Measurements from ENCODE around the gene TEDDM1.
"Not testable (repeated sequence)": the region's sequence is repeated elsewhere in the genome, so short reads cannot be mapped to it uniquely, and the experiment has no call there.

Gene TEDDM1

GRCh38 chr1:182381962-182382819 lies 18.3 kb downstream of the TEDDM1 start:
- Mint-ChIP-seq H3K4me1 (ENCODE audit: low read depth) (no peaks in the 10 kb centered on the region), H3K9me3 (no peaks in the 10 kb centered on the region), H3K27me3 (ENCODE audit: low read depth) (peaks cover 1% of the 10 kb centered on the region), H3K27ac (no peak overlapping the region), H3K36me3 (ENCODE audit: low read depth) (peaks cover 39% of the 10 kb centered on the region), H3K4me3 (no peak overlapping the region)
- DNase-seq (ENCODE audit: low spot score), result no peak

DNA sequence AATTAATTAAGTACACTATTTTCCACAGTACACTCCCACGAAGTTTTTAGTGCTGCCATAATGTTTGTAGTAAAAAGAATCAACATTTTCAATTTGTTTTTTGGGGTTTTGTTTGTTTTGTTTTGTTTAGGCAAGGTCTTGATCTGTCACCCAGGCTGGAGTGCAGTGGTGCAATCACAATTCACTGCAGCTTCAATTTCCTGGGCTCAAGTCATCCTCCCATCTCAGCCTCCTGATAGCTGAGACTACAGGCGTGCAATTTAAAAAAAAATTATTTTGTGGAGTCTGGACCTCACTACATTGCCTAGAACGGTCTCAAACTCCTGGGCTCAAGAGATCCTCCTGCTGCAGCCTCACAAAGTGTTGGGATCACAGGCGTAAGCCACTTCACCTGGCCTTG lies 20.3 kb downstream of the TEDDM1 start:
- Mint-ChIP-seq H3K9me3 (no peaks in the 10 kb centered on the region), H3K27ac (no peak overlapping the region), H3K4me1 (ENCODE audit: low read depth) (no peaks in the 10 kb centered on the region), H3K36me3 (ENCODE audit: low read depth) (peaks cover 21% of the 10 kb centered on the region), H3K4me3 (no peak overlapping the region), H3K27me3 (ENCODE audit: low read depth) (peaks cover 1% of the 10 kb centered on the region)
- no peak for DNase-seq (ENCODE audit: low spot score)

DNA sequence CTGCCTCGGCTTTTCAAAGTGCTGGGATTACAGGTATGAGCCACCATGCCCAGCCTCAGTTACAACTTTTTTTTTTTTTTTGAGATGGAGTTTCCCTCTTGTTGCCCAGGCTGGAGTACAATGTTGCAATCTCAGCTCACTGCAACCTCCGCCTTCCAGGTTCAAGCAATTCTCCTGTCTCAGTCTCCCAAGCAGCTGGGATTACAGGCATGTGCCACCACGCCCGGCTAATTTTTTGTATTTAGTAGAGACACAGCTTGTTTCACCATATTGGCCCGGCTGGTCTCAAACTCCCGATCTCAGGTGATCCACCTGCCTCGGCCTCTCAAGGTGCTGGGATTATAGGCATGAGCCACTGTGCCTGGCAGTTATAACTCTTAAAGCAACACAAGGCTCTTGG lies 20.7 kb downstream of the TEDDM1 start:
- not testable (repeated sequence) for H3K27ac Mint-ChIP-seq; DNase-seq (ENCODE audit: low spot score); H3K27me3 Mint-ChIP-seq (ENCODE audit: low read depth); H3K4me1 Mint-ChIP-seq (ENCODE audit: low read depth); H3K9me3 Mint-ChIP-seq; H3K4me3 Mint-ChIP-seq
- peaks cover 20% of the 10 kb centered on the region for H3K36me3 Mint-ChIP-seq (ENCODE audit: low read depth)

- H3K4me3 Mint-ChIP-seq, result no peak overlapping the region
- H3K4me1 Mint-ChIP-seq (ENCODE audit: low read depth), result no peaks in the 10 kb centered on the region
- H3K36me3 Mint-ChIP-seq (ENCODE audit: low read depth), result peaks cover 1% of the 10 kb centered on the region
- no peaks in the 10 kb centered on the region for H3K9me3 Mint-ChIP-seq
- no peak overlapping the region for H3K27ac Mint-ChIP-seq
- peaks cover 10% of the 10 kb centered on the region for H3K27me3 Mint-ChIP-seq (ENCODE audit: low read depth)
- DNase-seq (ENCODE audit: low spot score), result no peak
These were observed 23.4 kb downstream of the TEDDM1 start for GRCh38 chr1:182376936-182377574.

DNA sequence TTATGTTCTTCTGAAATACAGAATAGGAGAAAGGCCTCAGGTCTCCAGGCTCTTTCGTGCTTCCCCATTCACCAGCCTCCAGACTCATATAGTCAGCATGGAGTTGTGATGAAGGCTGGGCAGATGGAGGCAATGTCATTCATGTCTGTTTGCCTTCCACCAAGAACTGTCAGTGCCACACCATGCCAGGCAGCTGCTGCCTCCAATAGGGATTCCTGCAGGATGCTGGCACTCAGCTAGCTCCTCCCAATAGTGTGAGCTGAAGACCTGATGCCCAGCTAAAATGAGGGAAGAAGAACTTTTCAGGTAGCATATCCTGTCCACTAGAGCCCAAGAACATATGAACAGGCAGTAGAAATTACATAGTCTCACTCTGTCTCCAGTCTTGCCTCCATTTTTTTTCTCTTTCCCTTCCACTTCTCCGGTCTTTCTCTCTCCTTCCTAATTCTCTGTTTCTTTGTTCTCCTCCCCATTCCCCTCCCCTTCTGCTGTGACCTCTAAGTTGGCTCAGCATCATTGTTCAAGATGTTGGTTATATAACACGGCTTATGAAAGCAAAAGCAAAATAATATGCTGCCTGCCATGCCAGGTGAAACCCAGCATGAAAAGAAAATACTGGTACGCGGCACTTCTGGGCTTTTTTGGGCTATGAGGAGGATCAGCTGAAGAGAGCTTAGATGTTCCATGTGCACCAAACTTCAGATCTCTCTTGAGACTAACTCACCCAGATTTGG lies 26.2 kb downstream of the TEDDM1 start:
- Mint-ChIP-seq H3K36me3 (ENCODE audit: low read depth) (no peaks in the 10 kb centered on the region), H3K27ac (no peak overlapping the region), H3K9me3 (no peaks in the 10 kb centered on the region), H3K4me1 (ENCODE audit: low read depth) (no peaks in the 10 kb centered on the region), H3K4me3 (no peak overlapping the region), H3K27me3 (ENCODE audit: low read depth) (peaks cover 10% of the 10 kb centered on the region)
- no peak for DNase-seq (ENCODE audit: low spot score)

DNA sequence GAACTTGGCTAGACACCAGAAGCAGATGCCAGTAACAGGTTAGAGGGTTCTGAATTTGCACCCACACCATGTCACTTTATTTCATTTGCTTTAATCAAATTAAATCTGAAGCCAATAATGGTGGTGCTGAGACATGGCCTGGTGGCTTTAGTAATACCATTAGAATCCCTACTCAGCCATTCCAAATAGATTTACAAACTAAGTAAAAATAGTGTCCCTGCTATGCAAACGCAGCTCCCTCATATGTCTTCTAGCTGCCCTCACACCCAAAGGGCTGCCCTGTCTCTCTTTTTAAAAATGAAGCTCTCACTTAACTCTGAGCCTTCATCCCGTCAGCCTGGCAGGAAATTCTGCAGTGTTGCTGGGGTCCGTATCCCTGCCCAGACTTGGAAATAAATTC lies 29.9 kb downstream of the TEDDM1 start:
- no peak overlapping the region for H3K27ac Mint-ChIP-seq

DNA sequence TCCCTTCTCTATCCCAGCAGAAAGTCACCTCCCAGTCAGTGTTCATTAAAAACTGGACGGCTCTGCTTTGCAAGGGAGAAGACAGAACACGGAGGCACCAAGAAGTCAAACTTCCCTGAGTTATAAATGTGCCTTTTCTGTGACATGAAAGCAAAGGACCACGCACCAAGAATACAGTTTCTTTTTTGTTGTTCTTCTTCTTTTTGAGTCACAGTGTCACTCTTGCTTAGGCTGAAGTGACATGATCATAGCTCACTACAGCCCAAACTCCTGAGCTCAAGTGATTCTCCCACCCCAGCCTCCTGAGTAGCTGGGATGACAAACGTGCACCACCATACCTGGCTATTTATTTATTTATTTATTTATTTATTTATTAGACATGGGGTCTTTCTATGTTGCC lies 31.6 kb downstream of the TEDDM1 start:
- H3K4me3 Mint-ChIP-seq, result no peak overlapping the region
- no peak for DNase-seq (ENCODE audit: low spot score)
- no peaks in the 10 kb centered on the region for H3K9me3 Mint-ChIP-seq
- H3K36me3 Mint-ChIP-seq (ENCODE audit: low read depth), result no peaks in the 10 kb centered on the region
- no peak overlapping the region for H3K27ac Mint-ChIP-seq
- H3K4me1 Mint-ChIP-seq (ENCODE audit: low read depth), result no peaks in the 10 kb centered on the region
- peaks cover 19% of the 10 kb centered on the region for H3K27me3 Mint-ChIP-seq (ENCODE audit: low read depth)

More for the DNA sequence above, 29.9 kb downstream of the TEDDM1 start:
- no peaks in the 10 kb centered on the region for H3K4me1 Mint-ChIP-seq (ENCODE audit: low read depth)
- no peak overlapping the region for H3K4me3 Mint-ChIP-seq
- no peaks in the 10 kb centered on the region for H3K36me3 Mint-ChIP-seq (ENCODE audit: low read depth)
- DNase-seq (ENCODE audit: low spot score), result no peak
- no peaks in the 10 kb centered on the region for H3K9me3 Mint-ChIP-seq
- peaks cover 23% of the 10 kb centered on the region for H3K27me3 Mint-ChIP-seq (ENCODE audit: low read depth)

DNA sequence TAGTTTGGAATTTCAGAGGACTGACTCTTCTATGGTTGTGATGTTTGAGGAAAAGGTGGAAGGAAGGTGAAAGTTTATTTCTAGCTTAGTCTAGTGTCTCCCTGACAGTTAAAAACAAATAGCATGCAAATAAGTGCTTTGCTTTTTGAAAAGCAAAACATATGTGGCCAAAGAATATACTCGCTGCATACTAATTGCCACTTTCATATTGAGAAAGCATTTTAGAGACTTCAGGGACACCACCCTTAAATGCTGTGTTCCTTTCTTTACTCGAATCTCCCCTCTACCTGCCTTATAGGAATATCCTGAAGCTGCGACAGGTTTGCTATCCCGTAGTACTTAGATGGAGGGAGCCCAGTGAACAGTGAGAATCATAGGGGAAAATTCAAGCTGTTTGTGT lies 32.1 kb downstream of the TEDDM1 start:
- no peaks in the 10 kb centered on the region for H3K36me3 Mint-ChIP-seq (ENCODE audit: low read depth)
- H3K27ac Mint-ChIP-seq, result no peak overlapping the region
- DNase-seq (ENCODE audit: low spot score), result no peak
- no peaks in the 10 kb centered on the region for H3K4me1 Mint-ChIP-seq (ENCODE audit: low read depth)
- peaks cover 23% of the 10 kb centered on the region for H3K27me3 Mint-ChIP-seq (ENCODE audit: low read depth)
- no peak overlapping the region for H3K4me3 Mint-ChIP-seq
- no peaks in the 10 kb centered on the region for H3K9me3 Mint-ChIP-seq

- H3K27me3 Mint-ChIP-seq (ENCODE audit: low read depth), result peaks cover 23% of the 10 kb centered on the region
These were observed 32.5 kb downstream of the TEDDM1 start for GRCh38 chr1:182367926-182368325.

DNA sequence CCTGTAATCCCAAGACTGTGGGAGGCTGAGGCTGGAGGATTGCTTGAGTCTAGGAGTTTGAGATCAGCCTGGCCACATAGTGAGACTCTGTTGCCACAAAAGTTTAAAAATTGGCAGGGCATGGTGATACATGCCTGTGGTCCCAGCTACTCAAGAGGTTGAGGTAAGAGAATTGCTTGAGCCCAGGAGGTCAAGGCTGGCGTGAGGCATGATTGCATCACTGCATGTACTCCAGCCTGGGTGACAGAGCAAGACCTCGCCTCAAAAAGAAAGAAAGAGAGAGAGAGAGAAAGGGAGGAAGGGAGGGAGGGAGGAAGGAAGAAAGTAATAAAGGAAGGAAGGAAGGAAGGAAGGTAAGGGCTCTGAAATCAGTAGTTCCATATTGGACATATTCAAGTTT lies 33.9 kb downstream of the TEDDM1 start:
- no peaks in the 10 kb centered on the region for H3K9me3 Mint-ChIP-seq
- peaks cover 21% of the 10 kb centered on the region for H3K27me3 Mint-ChIP-seq (ENCODE audit: low read depth)
- no peaks in the 10 kb centered on the region for H3K4me1 Mint-ChIP-seq (ENCODE audit: low read depth)
- no peak overlapping the region for H3K27ac Mint-ChIP-seq
- no peaks in the 10 kb centered on the region for H3K36me3 Mint-ChIP-seq (ENCODE audit: low read depth)
- no peak overlapping the region for H3K4me3 Mint-ChIP-seq
- no peak for DNase-seq (ENCODE audit: low spot score)

More at GRCh38 chr1:182367926-182368325, 32.5 kb downstream of the TEDDM1 start:
- Mint-ChIP-seq H3K36me3 (ENCODE audit: low read depth) (no peaks in the 10 kb centered on the region), H3K27ac (no peak overlapping the region), H3K9me3 (no peaks in the 10 kb centered on the region), H3K4me1 (ENCODE audit: low read depth) (no peaks in the 10 kb centered on the region), H3K4me3 (no peak overlapping the region)
- DNase-seq (ENCODE audit: low spot score), result no peak

GRCh38 chr1:182359645-182360044 lies 40.8 kb downstream of the TEDDM1 start:
- no peak overlapping the region for H3K4me3 Mint-ChIP-seq
- no peak for DNase-seq (ENCODE audit: low spot score)
- peaks cover 24% of the 10 kb centered on the region for H3K27me3 Mint-ChIP-seq (ENCODE audit: low read depth)
- no peaks in the 10 kb centered on the region for H3K36me3 Mint-ChIP-seq (ENCODE audit: low read depth)
- no peaks in the 10 kb centered on the region for H3K4me1 Mint-ChIP-seq (ENCODE audit: low read depth)
- no peaks in the 10 kb centered on the region for H3K9me3 Mint-ChIP-seq
- H3K27ac Mint-ChIP-seq, result no peak overlapping the region

DNA sequence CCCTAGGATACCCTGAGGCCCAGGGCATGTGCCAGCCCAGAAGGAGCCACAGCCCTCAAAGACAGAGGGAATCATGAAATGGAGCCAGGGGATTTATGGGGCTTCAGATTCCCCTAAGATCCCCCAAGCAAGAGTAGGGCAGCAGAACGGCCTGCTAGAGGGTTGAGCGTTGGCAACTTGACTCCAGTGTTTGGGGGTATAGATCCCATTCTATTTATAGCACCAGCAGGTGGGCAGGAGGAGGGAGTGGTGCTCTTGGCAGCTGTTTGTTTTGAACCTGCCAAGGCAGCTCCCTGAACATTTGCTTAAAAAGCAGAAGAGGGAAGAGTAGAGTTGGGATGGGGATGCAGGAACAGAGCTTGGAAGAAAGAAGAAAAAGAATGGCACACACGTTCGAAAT lies 42.6 kb downstream of the TEDDM1 start:
- H3K9me3 Mint-ChIP-seq, result no peaks in the 10 kb centered on the region
- no peak for DNase-seq (ENCODE audit: low spot score)
- H3K27ac Mint-ChIP-seq, result no peak overlapping the region
- no peaks in the 10 kb centered on the region for H3K4me1 Mint-ChIP-seq (ENCODE audit: low read depth)
- H3K36me3 Mint-ChIP-seq (ENCODE audit: low read depth), result no peaks in the 10 kb centered on the region
- H3K4me3 Mint-ChIP-seq, result no peak overlapping the region
- peaks cover 18% of the 10 kb centered on the region for H3K27me3 Mint-ChIP-seq (ENCODE audit: low read depth)

- Mint-ChIP-seq H3K4me1 (ENCODE audit: low read depth) (no peaks in the 10 kb centered on the region), H3K27ac (no peak overlapping the region), H3K36me3 (ENCODE audit: low read depth) (no peaks in the 10 kb centered on the region), H3K4me3 (no peak overlapping the region), H3K27me3 (ENCODE audit: low read depth) (peaks cover 18% of the 10 kb centered on the region), H3K9me3 (no peaks in the 10 kb centered on the region)
- no peak for DNase-seq (ENCODE audit: low spot score)
These were observed 43.3 kb downstream of the TEDDM1 start for GRCh38 chr1:182357171-182357570.

DNA sequence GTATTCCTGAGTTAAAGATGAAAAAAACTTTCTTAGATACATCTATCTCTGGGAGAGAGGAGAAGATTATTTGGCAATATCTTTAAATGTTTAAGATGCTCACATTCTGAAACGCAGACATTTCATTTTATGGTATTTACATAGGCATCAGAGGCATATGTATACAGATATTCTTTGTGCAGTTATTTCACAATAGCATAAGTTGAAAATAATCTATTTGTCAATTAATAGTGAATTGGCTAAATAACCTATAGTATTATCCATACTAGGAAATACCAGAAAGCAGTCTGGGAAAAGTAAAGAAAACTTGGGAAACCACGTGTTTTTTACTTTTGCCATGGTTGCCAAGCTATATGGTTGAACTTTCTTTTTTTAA lies 44.8 kb downstream of the TEDDM1 start:
- Mint-ChIP-seq H3K9me3 (no peaks in the 10 kb centered on the region), H3K4me1 (ENCODE audit: low read depth) (no peaks in the 10 kb centered on the region), H3K4me3 (no peak overlapping the region), H3K27me3 (ENCODE audit: low read depth) (peaks cover 19% of the 10 kb centered on the region), H3K36me3 (ENCODE audit: low read depth) (no peaks in the 10 kb centered on the region), H3K27ac (no peak overlapping the region)
- DNase-seq (ENCODE audit: low spot score), result no peak
